Pancreas (tissue), 10 donors: Measurements from ENCODE around the gene LHFPL2. TPM values are rescaled to one million over a fixed set of nuclear protein-coding genes. Genes with fewer than 3 reads are reported as not detected.
"Not testable (repeated sequence)": the region's sequence is repeated elsewhere in the genome, so short reads cannot be mapped to it uniquely, and the experiment has no call there.

Experiments used
- ATAC-seq, 4 donors: fragments of 200-7000 bp; cut with Tn5 transposase; one replicate each; pipeline versions ENCODE4 v1.8.0 to v1.9.1; 2020; ENCODE audit warnings: mild to moderate bottlenecking in 4 of 4, moderate library complexity in 4 of 4
- DNase-seq, 6 donors: peaks; one replicate each; pipeline ENCODE4 v3.0.0-alpha.2; 2020
- FAIRE-seq: peaks from 2 replicates; lab custom pipeline; 2012; peaks lifted over from hg19 to GRCh38; lab: Jason Lieb, UNC
- H3K27ac ChIP-seq, 4 donors: fragments of 200-600 bp; sonication (generic); 1 replicate in 3 of 4; 2 replicates in 1 of 4; pipeline versions ENCODE4 v1.5.0 to v1.8.0; 2020
- H3K27me3 ChIP-seq, 4 donors: fragments of 200-600 bp; one replicate each; pipeline ENCODE4 v1.8.0; 2021
- H3K36me3 ChIP-seq, 3 donors: fragments of 200-600 bp; sonication (generic) in 1 of 3; one replicate each; pipeline versions ENCODE4 v1.5.0 to v1.8.0; 2020 to 2021
- H3K4me1 ChIP-seq, 3 donors: fragments of 200-600 bp; one replicate each; pipeline ENCODE4 v1.8.0; 2021
- H3K4me3 ChIP-seq, 4 donors: fragments of 200-600 bp; sonication (generic) in 2 of 4; one replicate each; pipeline versions ENCODE4 v1.5.0 to v1.8.0; 2020 to 2021
- H3K9me3 ChIP-seq, 4 donors: fragments of 200-600 bp; one replicate each; pipeline ENCODE4 v1.8.0; 2021
- WGBS, 2 donors: extraction: QIAGEN DNeasy Blood & Tissue Kit; methylation state at CpG; one replicate each; pipeline ENCODE4 v1.1.7; 2013; 5-methylcytosine and 5-hydroxymethylcytosine counted together
- intact Hi-C, 3 donors: fragments of 100-400 bp; cut with DNase I; formaldehyde crosslinking; loops; one replicate each; pipeline versions ENCODE4 v1.11.1 to v1.14.2; 2022
- polyA plus RNA-seq, 2 donors: library from polyadenylated mRNA; stranded (reverse); fragments of 200-250 nt; gene quantifications; one replicate each; pipeline ENCODE4 v1.2.3, GENCODE V29; 2013
- total RNA-seq, 6 donors: library from RNA; stranded (reverse); fragmentation: NEBNext Ultra II Directional in 4 of 6; extraction: Animal tissue kit (Norgen Biotek cat#: 25700) in 4 of 6; gene quantifications; one replicate each; pipeline versions ENCODE4 v1.2.1 to v1.2.4, GENCODE V29; 2021 to 2023
- TF ChIP-seq, protein P1 (sequence below), 4 donors: fragments of 200-600 bp; sonication (generic) in 3 of 4; IDR thresholded peaks; one replicate each; pipeline versions ENCODE4 v1.5.0 to v1.8.0; 2021; ENCODE audit warnings: antibody characterized with exemption in 4 of 4
- donor health status: healthy with polysubstance abuse.
- donor health status: DM: no; HTN: no; CAD: no; lungs with moderate emphysema.
- donor health status: DM: no; HTN: no; CAD: no.
- donor health status: control.
- donor health status: control.
- donor health status: Bipolar disorder and iron deficiency.
- donor health status: DM: yes; HTN: yes; CAD: no.
- donor health status: DM: no; HTN: no; CAD: no.
- donor health status: DM: no; HTN: no; CAD: no.
- donor health status: DM: yes; HTN: yes; CAD: no.

LHFPL2 gene
- total and polyA plus RNA-seq, 8 donors: 4.0 to 28.4 (median 13.0) TPM

- H3K4me3 ChIP-seq: no peak overlapping the region
- DNase-seq (no peak), FAIRE-seq (no peak), ATAC-seq (no peak)
- 45 to 49% methylated on average over 4 of the region's 4 CpGs for WGBS, 2 donors
- no peaks in the 10 kb centered on the region for H3K36me3 ChIP-seq
- no peaks in the 10 kb centered on the region for H3K9me3 ChIP-seq
- no peak overlapping the region for H3K27ac ChIP-seq
- no peaks in the 10 kb centered on the region for H3K27me3 ChIP-seq
- TF ChIP-seq, protein P1, sequence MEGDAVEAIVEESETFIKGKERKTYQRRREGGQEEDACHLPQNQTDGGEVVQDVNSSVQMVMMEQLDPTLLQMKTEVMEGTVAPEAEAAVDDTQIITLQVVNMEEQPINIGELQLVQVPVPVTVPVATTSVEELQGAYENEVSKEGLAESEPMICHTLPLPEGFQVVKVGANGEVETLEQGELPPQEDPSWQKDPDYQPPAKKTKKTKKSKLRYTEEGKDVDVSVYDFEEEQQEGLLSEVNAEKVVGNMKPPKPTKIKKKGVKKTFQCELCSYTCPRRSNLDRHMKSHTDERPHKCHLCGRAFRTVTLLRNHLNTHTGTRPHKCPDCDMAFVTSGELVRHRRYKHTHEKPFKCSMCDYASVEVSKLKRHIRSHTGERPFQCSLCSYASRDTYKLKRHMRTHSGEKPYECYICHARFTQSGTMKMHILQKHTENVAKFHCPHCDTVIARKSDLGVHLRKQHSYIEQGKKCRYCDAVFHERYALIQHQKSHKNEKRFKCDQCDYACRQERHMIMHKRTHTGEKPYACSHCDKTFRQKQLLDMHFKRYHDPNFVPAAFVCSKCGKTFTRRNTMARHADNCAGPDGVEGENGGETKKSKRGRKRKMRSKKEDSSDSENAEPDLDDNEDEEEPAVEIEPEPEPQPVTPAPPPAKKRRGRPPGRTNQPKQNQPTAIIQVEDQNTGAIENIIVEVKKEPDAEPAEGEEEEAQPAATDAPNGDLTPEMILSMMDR (IDR thresholded peaks at IDR 0.05): no peak
- no peaks in the 10 kb centered on the region for H3K4me1 ChIP-seq
- intact Hi-C loops: no loop called here
Observed at GRCh38 chr5:78671609-78672008, 23.0 kb upstream of the LHFPL2 start.

GRCh38 chr5:78670701-78671269 is 22.2 kb upstream of the LHFPL2 start:
- H3K4me1 ChIP-seq: no peaks in the 10 kb centered on the region
- no peaks in the 10 kb centered on the region for H3K27me3 ChIP-seq
- no peak overlapping the region for H3K4me3 ChIP-seq
- H3K27ac ChIP-seq: no peak overlapping the region
- ATAC-seq: no peak
- 75 to 82% methylated on average over 2 of the region's 2 CpGs for WGBS, 2 donors
- no peaks in the 10 kb centered on the region for H3K36me3 ChIP-seq
- FAIRE-seq: peak; percentile 43
- no peak for DNase-seq
- TF ChIP-seq, protein P1 (IDR thresholded peaks at IDR 0.05): no peak
- intact Hi-C loops: no loop called here
- no peaks in the 10 kb centered on the region for H3K9me3 ChIP-seq

DNA sequence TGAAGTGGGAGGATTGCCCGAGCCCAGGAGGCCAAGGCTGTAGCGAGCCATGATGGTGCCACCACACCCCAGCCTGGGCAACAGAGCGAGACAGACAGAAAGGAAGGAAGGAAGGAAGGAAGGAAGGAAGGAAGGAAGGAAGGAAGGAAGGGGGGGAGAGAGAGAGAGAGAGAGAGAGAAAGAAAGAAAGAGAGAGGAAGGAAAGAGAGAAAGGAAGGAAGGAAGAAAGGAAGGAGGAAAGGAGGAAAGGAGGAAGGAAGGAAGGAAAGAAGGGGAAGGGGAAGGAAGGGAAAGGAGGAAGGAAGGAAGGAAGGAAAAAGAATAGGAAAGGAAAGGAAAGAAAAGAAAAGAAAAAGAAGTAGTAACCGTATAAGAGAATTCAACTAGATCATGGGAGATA is 20.8 kb upstream of the LHFPL2 start:
- ATAC-seq: no peak
- FAIRE-seq: no peak
- Histone ChIP-seq H3K27me3 (no peaks in the 10 kb centered on the region), H3K4me3 (no peak overlapping the region), H3K36me3 (no peaks in the 10 kb centered on the region), H3K4me1 (no peaks in the 10 kb centered on the region), H3K9me3 (no peaks in the 10 kb centered on the region), H3K27ac (no peak overlapping the region)
- DNase-seq: no peak
- TF ChIP-seq, protein P1 (IDR thresholded peaks at IDR 0.05): no peak
- intact Hi-C loops: no loop called here
- 85 to 92% methylated on average over 4 of the region's 4 CpGs for WGBS, 2 donors

DNA sequence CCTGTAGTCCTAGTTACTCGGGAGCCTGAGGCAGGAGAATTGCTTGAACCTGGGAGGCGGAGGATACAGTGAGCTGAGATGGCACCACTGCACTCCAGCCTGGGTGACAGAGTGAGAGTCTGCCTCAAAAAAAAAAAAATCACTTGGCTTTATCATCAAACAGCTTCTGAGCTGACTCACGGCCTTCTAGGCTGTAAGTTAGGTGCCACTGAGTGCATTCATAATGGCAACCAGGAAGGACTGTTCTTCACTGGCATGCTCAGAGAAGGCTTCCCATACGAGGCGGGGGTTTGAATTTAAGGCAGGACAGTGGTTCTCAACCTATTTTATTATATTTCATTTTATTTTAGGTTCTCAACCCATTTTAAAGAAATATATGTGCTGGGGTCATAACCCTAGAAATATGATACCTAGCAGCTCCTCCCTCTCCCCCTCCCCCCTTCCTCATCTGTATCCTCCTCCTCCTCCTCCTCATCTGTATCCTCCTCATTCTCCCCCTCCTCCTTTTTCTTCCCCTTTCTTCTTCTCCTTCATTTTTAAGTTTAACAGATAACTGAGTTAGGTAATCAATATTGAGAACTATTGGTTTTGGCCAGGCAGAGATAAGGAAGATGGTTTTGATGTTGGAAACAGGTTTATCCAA is 19.0 kb upstream of the LHFPL2 start:
- intact Hi-C loops: no loop called here
- Histone ChIP-seq H3K36me3 (no peaks in the 10 kb centered on the region), H3K27ac (no peak overlapping the region), H3K4me3 (no peak overlapping the region), H3K4me1 (no peaks in the 10 kb centered on the region), H3K9me3 (no peaks in the 10 kb centered on the region), H3K27me3 (no peaks in the 10 kb centered on the region)
- ATAC-seq (no peak), DNase-seq (no peak), FAIRE-seq (no peak)
- TF ChIP-seq, protein P1 (IDR thresholded peaks at IDR 0.05): no peak
- 91% methylated on average over 5 of the region's 5 CpGs for WGBS, 2 donors

GRCh38 chr5:78666975-78667374 is 18.4 kb upstream of the LHFPL2 start:
- H3K27ac ChIP-seq, H3K36me3 ChIP-seq, intact Hi-C loops, H3K4me3 ChIP-seq, H3K27me3 ChIP-seq, ATAC-seq, H3K9me3 ChIP-seq, DNase-seq, H3K4me1 ChIP-seq, FAIRE-seq: not testable (repeated sequence)
- WGBS, 2 donors: 77 to 84% methylated on average over 1 of the region's 1 CpG
